Measurements from ENCODE around the gene PALLD. TPM values are rescaled to one million over a fixed set of nuclear protein-coding genes. Genes with fewer than 3 reads are reported as not detected.

Gene PALLD
- total RNA-seq, 5 donors from 2014 or later (not counting 1 experiment from before 2014, with no cell fraction given): 0.56 to 1.9 (median 0.93) TPM

- Histone ChIP-seq H3K36me3 (ENCODE audit: control insufficient read depth in 2 of 2, extremely low read depth in 1 of 2, insufficient read depth in 1 of 2, low read length in 1 of 2) (no peaks in the 10 kb centered on the region), H3K9me3 (no peaks in the 10 kb centered on the region), H3K4me3 (ENCODE audit: control insufficient read depth in 1 of 2, extremely low read depth in 1 of 2, low read length in 1 of 2) (no peak overlapping the region), H3K27ac (ENCODE audit: low read length) (no peak overlapping the region), H3K4me1 (ENCODE audit: control insufficient read depth in 1 of 2, extremely low read depth in 1 of 2, insufficient read depth in 2 of 2, low read length in 2 of 2) (no peaks in the 10 kb centered on the region), H3K27me3 (replicated peaks in 1 of 2; ENCODE audit: control insufficient read depth in 2 of 2, extremely low read depth in 1 of 2, insufficient read depth in 2 of 2, low read length in 1 of 2) (peaks cover 0 to 6% of the 10 kb centered on the region in 2 experiments)
- Mint-ChIP-seq H3K4me1 (no peaks in the 10 kb centered on the region), H3K4me3 (no peak overlapping the region), H3K9me3 (no peaks in the 10 kb centered on the region), H3K27me3 (peaks cover 2 to 10% of the 10 kb centered on the region in 2 donors), H3K36me3 (no peaks in the 10 kb centered on the region), H3K27ac (no peak overlapping the region)
- DNase-seq (no peak), ATAC-seq (replicated peaks in 1 of 4) (no peak)
- 60% methylated on average over 1 of the region's 3 CpGs for WGBS (ENCODE audit: insufficient coverage)
- ChIA-PET CTCF (no interaction called here), POLR2A (no interaction called here)
Measured at GRCh38 chr4:168605411-168605810, 108.6 kb downstream of the PALLD start.

- no peak overlapping the region for H3K27ac ChIP-seq (ENCODE audit: low read length)
- H3K27me3 ChIP-seq (replicated peaks in 1 of 2; ENCODE audit: control insufficient read depth in 2 of 2, extremely low read depth in 1 of 2, insufficient read depth in 2 of 2, low read length in 1 of 2): peaks cover 0 to 6% of the 10 kb centered on the region in 2 experiments
- ATAC-seq (replicated peaks in 1 of 4) (no peak), DNase-seq (no peak)
- no peak overlapping the region for H3K4me3 ChIP-seq (ENCODE audit: control insufficient read depth in 1 of 2, extremely low read depth in 1 of 2, low read length in 1 of 2)
- no CpG with 5 or more reads among the region's 5 CpGs for WGBS (ENCODE audit: insufficient coverage)
- Mint-ChIP-seq H3K27ac (no peak overlapping the region), H3K9me3 (no peaks in the 10 kb centered on the region), H3K27me3 (peaks cover 6% of the 10 kb centered on the region in 2 donors), H3K36me3 (no peaks in the 10 kb centered on the region), H3K4me3 (no peak overlapping the region), H3K4me1 (no peaks in the 10 kb centered on the region)
- no peaks in the 10 kb centered on the region for H3K36me3 ChIP-seq (ENCODE audit: control insufficient read depth in 2 of 2, extremely low read depth in 1 of 2, insufficient read depth in 1 of 2, low read length in 1 of 2)
- H3K9me3 ChIP-seq: no peaks in the 10 kb centered on the region
- ChIA-PET CTCF (interaction anchor here in 1 of 2 donors (0.7 kb wide), 1 partner anchor 132 kb away, joined by 7 read pairs; no protein-coding TSS in a partner anchor), POLR2A (no interaction called here)
- H3K4me1 ChIP-seq (ENCODE audit: control insufficient read depth in 1 of 2, extremely low read depth in 1 of 2, insufficient read depth in 2 of 2, low read length in 2 of 2): no peaks in the 10 kb centered on the region
Measured at GRCh38 chr4:168607215-168607614, 110.4 kb downstream of the PALLD start.

GRCh38 chr4:168608771-168609170 is 111.9 kb downstream of the PALLD start:
- POLR2A ChIA-PET: no interaction called here
- CTCF ChIA-PET: interaction anchor here in 1 of 2 donors (0.5 kb wide), 1 partner anchor 88 kb away, joined by 4 read pairs; no protein-coding TSS in a partner anchor
- no peaks in the 10 kb centered on the region for H3K9me3 ChIP-seq
- H3K36me3 ChIP-seq (ENCODE audit: control insufficient read depth in 2 of 2, extremely low read depth in 1 of 2, insufficient read depth in 1 of 2, low read length in 1 of 2): no peaks in the 10 kb centered on the region
- no peak overlapping the region for H3K27ac Mint-ChIP-seq
- no CpG with 5 or more reads among the region's 4 CpGs for WGBS (ENCODE audit: insufficient coverage)
- no peak overlapping the region for H3K4me3 Mint-ChIP-seq
- ATAC-seq (replicated peaks in 1 of 4): no peak
- no peak overlapping the region for H3K27ac ChIP-seq (ENCODE audit: low read length)
- DNase-seq: no peak
- peaks cover 6 to 8% of the 10 kb centered on the region in 2 donors for H3K27me3 Mint-ChIP-seq
- H3K4me1 Mint-ChIP-seq: no peaks in the 10 kb centered on the region
- no peaks in the 10 kb centered on the region for H3K9me3 Mint-ChIP-seq
- H3K4me1 ChIP-seq (ENCODE audit: control insufficient read depth in 1 of 2, extremely low read depth in 1 of 2, insufficient read depth in 2 of 2, low read length in 2 of 2): no peaks in the 10 kb centered on the region
- no peak overlapping the region for H3K4me3 ChIP-seq (ENCODE audit: control insufficient read depth in 1 of 2, extremely low read depth in 1 of 2, low read length in 1 of 2)
- H3K27me3 ChIP-seq (replicated peaks in 1 of 2; ENCODE audit: control insufficient read depth in 2 of 2, extremely low read depth in 1 of 2, insufficient read depth in 2 of 2, low read length in 1 of 2): peaks cover 0 to 3% of the 10 kb centered on the region in 2 experiments
- H3K36me3 Mint-ChIP-seq: no peaks in the 10 kb centered on the region

- no peak overlapping the region for H3K4me3 ChIP-seq (ENCODE audit: control insufficient read depth in 1 of 2, extremely low read depth in 1 of 2, low read length in 1 of 2)
- no peaks in the 10 kb centered on the region for H3K9me3 Mint-ChIP-seq
- POLR2A ChIA-PET: no interaction called here
Measured at GRCh38 chr4:168609369-168609768, 112.5 kb downstream of the PALLD start.

GRCh38 chr4:168610911-168611530 is 114.2 kb downstream of the PALLD start:
- CTCF ChIA-PET: no interaction called here
- peaks cover 6 to 8% of the 10 kb centered on the region in 2 donors for H3K27me3 Mint-ChIP-seq
- no peaks in the 10 kb centered on the region for H3K9me3 ChIP-seq
- H3K36me3 Mint-ChIP-seq: no peaks in the 10 kb centered on the region
- H3K27me3 ChIP-seq (replicated peaks in 1 of 2; ENCODE audit: control insufficient read depth in 2 of 2, extremely low read depth in 1 of 2, insufficient read depth in 2 of 2, low read length in 1 of 2): peaks cover 0 to 3% of the 10 kb centered on the region in 2 experiments
- no peak for DNase-seq
- POLR2A ChIA-PET: no interaction called here
- H3K4me1 Mint-ChIP-seq: no peaks in the 10 kb centered on the region
- H3K9me3 Mint-ChIP-seq: no peaks in the 10 kb centered on the region
- H3K27ac ChIP-seq (ENCODE audit: low read length): no peak overlapping the region
- 22% methylated on average over 5 of the region's 6 CpGs for WGBS (ENCODE audit: insufficient coverage)
- H3K36me3 ChIP-seq (ENCODE audit: control insufficient read depth in 2 of 2, extremely low read depth in 1 of 2, insufficient read depth in 1 of 2, low read length in 1 of 2): no peaks in the 10 kb centered on the region
- no peak overlapping the region for H3K4me3 Mint-ChIP-seq
- H3K4me1 ChIP-seq (ENCODE audit: control insufficient read depth in 1 of 2, extremely low read depth in 1 of 2, insufficient read depth in 2 of 2, low read length in 2 of 2): no peaks in the 10 kb centered on the region
- ATAC-seq (replicated peaks in 1 of 4): no peak
- no peak overlapping the region for H3K27ac Mint-ChIP-seq
- H3K4me3 ChIP-seq (ENCODE audit: control insufficient read depth in 1 of 2, extremely low read depth in 1 of 2, low read length in 1 of 2): no peak overlapping the region

More at GRCh38 chr4:168609369-168609768, 112.5 kb downstream of the PALLD start:
- Mint-ChIP-seq H3K27me3 (peaks cover 6 to 8% of the 10 kb centered on the region in 2 donors), H3K4me3 (no peak overlapping the region), H3K27ac (no peak overlapping the region), H3K4me1 (no peaks in the 10 kb centered on the region), H3K36me3 (no peaks in the 10 kb centered on the region)
- H3K36me3 ChIP-seq (ENCODE audit: control insufficient read depth in 2 of 2, extremely low read depth in 1 of 2, insufficient read depth in 1 of 2, low read length in 1 of 2): no peaks in the 10 kb centered on the region
- no peak for ATAC-seq (replicated peaks in 1 of 4)
- no peak overlapping the region for H3K27ac ChIP-seq (ENCODE audit: low read length)
- CTCF ChIA-PET: no interaction called here
- H3K27me3 ChIP-seq (replicated peaks in 1 of 2; ENCODE audit: control insufficient read depth in 2 of 2, extremely low read depth in 1 of 2, insufficient read depth in 2 of 2, low read length in 1 of 2): peaks cover 0 to 3% of the 10 kb centered on the region in 2 experiments
- no peaks in the 10 kb centered on the region for H3K4me1 ChIP-seq (ENCODE audit: control insufficient read depth in 1 of 2, extremely low read depth in 1 of 2, insufficient read depth in 2 of 2, low read length in 2 of 2)
- no peak for DNase-seq
- no peaks in the 10 kb centered on the region for H3K9me3 ChIP-seq
- WGBS (ENCODE audit: insufficient coverage): 100% methylated on average over 1 of the region's 4 CpGs

- Histone ChIP-seq H3K9me3 (no peaks in the 10 kb centered on the region), H3K4me3 (ENCODE audit: control insufficient read depth in 1 of 2, extremely low read depth in 1 of 2, low read length in 1 of 2) (no peak overlapping the region), H3K36me3 (ENCODE audit: control insufficient read depth in 2 of 2, extremely low read depth in 1 of 2, insufficient read depth in 1 of 2, low read length in 1 of 2) (no peaks in the 10 kb centered on the region), H3K27ac (ENCODE audit: low read length) (no peak overlapping the region), H3K4me1 (ENCODE audit: control insufficient read depth in 1 of 2, extremely low read depth in 1 of 2, insufficient read depth in 2 of 2, low read length in 2 of 2) (no peaks in the 10 kb centered on the region), H3K27me3 (replicated peaks in 1 of 2; ENCODE audit: control insufficient read depth in 2 of 2, extremely low read depth in 1 of 2, insufficient read depth in 2 of 2, low read length in 1 of 2) (peaks cover 0 to 3% of the 10 kb centered on the region in 2 experiments)
- ChIA-PET POLR2A (no interaction called here), CTCF (no interaction called here)
- 83% methylated on average over 2 of the region's 4 CpGs for WGBS (ENCODE audit: insufficient coverage)
- Mint-ChIP-seq H3K27me3 (peaks cover 6 to 9% of the 10 kb centered on the region in 2 donors), H3K4me3 (no peak overlapping the region), H3K4me1 (no peaks in the 10 kb centered on the region), H3K27ac (no peak overlapping the region), H3K9me3 (no peaks in the 10 kb centered on the region), H3K36me3 (no peaks in the 10 kb centered on the region)
- DNase-seq: no peak
- ATAC-seq (replicated peaks in 1 of 4): no peak
Measured at GRCh38 chr4:168612450-168613135, 115.7 kb downstream of the PALLD start.
